Dermis microvascular lymphatic vessel endothelial cell (primary cell): ENCODE data around the gene NT5DC4. TPM values are rescaled to one million over a fixed set of nuclear protein-coding genes. Genes with fewer than 3 reads are reported as not detected.

Source experiments
- DNase-seq, 2 donors: peaks; one replicate each; pipeline versions ENCODE4 v3.0.0 to v3.0.0-alpha.2; 2010; ENCODE audit warnings: low read depth in 2 of 2
- total RNA-seq: library from RNA; depleted of rRNA; stranded (reverse); fragments of >200 nt; gene quantifications from 2 replicates; pipeline ENCODE4 v1.2.1, GENCODE V29; 2014

Gene NT5DC4
- total RNA-seq, 1 donor from 2014 or later, result not detected

DNA sequence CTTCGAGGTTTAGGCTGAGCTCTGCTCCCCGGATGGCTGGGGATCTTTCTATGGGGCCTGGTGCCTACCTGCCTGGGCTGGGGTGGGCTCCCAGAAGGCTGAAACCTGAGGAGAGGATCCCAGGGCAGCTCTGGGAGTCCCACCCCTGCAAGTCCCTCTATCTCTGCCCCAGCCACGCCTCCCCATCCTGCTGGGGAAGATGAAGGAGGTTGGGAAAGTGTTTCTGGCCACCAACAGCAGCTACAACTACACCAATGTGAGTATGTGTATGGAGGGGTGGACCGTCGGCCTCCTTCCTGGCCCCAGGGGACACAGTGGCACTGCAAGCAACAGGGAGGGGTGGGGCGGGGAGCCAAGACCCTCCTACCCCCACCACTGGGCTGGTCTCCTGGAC lies 2.7 kb downstream of the NT5DC4 start:
- DNase-seq, result no peak

DNA sequence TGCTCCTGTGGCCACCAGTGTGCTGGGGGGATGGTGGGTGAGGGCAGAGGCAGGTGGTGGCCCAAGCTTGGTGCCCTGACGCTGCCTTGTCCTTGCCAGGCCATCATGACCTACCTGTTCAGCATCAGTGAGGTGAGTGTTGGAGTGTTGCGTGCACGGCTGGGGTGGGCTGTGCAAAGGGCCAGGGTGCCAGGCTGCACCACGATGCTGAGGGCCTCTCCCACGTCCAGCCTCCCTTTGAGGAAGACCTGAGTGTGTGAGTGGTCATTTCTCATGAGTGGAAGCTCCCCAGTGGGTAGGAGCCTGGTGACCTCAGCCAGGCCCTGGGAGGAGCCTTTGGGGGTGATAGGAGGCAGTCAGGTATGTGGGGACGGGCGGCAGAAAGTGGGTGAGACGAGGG lies 3.2 kb downstream of the NT5DC4 start:
- no peak for DNase-seq

DNA sequence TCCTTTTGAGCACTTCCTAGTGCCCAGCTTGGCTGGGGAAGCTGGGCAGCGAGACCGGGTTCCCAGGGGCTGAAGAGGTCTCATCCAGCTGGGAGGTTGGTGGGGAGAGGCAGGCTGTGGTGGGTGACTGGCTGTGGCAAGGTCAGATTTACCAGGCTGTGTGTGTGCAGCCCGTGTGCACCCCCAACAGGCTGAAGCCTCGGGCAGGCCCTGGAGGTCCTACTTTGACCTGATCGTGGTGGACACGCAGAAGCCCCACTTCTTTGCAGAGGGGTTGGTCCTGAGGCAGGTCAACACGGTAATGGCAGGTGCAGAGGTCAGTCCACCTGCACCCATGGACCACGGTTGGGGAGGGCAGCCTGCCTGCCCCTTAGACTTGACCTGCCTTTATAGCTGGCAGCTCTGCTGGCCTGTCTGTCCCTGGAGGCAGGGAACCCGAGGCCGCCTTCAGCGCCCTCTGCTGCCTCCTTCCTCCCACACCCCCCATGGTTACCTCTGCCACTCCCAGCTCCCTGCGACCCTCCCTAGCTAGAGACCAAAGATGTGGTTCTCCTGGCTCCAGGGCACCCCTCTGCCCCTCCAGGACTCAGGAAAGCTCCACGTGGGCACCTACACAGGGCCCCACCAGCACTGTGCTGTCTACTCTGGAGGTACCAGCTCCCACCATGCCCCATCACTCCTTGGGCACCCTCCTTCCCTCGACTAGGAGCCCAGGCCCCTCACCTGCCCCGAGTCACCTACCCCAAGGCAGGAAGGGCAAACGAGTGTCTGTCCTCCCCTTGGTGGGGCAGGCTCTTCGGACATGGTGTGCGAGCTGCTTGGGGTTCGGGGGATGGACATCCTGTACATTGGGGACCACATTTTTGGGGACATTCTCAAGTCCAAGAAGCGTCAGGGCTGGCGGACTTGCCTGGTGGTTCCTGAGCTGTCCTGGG lies 4.0 kb downstream of the NT5DC4 start:
- DNase-seq, result no peak

DNA sequence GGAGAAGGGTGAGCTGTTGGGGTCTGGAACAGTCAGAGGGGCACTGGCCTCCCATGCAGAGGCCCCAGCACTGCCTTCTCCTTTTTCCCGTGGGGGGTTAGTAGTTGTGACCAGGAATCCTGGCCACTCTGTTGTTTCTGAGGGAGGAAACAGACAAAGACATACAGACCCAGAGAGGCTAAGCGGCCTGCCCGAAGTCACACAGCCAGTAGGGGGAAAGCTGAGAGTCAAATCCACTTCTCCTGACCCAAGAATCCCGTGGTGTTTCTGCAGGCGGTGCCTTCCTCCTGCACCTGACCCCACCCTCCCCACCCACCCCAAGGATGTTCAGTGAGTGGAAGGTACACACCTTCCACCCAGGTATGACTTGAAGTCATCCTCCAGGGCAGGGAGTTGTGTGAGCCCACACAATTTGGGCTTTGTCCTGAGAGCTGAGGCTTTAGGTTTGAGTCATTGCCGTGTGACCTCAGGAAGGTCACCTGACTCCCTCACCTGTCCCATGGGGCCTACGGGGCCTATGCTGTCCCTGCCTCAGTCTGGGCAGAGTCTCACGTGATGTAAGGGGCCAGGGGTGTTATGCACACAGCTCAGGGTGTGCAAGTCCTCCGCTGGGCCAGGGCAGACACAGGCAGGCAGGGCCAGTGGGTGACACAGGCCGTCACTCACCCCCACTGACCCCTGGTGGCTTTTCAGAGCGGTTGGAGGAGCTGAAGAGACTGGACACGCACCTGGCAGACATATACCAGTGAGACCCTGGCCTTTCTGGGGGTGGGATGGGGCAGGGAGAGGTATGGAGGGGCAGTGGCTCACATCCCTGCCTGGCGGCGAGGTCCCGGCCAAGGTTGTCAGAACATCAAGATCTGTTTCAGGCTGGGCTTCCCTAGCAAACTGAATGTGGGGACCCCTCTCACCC lies 5.0 kb downstream of the NT5DC4 start:
- DNase-seq, result no peak

DNA sequence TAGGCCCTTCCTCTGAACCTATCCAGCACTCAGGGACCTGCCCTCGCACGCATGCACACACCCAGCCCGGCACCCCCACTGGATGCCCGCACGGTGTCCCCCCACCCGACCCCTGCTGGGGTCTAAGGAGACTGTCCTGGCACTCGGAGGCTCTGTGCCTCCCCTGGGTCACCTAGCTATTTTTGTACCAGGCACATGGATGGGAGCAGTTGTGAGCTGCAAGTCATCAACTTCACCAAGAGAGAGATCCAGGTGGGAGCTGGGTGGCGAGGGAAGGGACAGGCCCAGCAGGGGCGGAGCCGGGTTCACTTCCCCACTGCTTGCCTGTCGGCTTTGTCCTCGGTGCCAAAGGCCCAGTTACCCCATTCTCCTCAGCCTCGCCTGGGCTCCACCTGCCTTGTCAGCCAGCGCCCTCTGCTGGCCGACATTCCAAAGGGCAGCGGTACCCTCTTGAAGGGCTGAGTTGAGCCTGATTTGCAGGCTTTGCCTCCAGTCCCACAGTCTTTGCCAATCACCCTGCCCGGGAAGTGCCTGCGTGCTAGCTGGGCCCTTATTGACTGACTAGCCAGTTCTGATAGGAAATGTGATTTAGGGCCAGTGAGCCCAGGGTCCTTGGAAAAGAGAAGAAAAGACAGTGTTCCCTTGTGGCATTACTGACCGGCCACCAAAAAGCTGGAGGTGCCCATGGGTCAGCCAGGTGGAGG lies 5.8 kb downstream of the NT5DC4 start:
- DNase-seq, result peak; percentile 65 to 84

DNA sequence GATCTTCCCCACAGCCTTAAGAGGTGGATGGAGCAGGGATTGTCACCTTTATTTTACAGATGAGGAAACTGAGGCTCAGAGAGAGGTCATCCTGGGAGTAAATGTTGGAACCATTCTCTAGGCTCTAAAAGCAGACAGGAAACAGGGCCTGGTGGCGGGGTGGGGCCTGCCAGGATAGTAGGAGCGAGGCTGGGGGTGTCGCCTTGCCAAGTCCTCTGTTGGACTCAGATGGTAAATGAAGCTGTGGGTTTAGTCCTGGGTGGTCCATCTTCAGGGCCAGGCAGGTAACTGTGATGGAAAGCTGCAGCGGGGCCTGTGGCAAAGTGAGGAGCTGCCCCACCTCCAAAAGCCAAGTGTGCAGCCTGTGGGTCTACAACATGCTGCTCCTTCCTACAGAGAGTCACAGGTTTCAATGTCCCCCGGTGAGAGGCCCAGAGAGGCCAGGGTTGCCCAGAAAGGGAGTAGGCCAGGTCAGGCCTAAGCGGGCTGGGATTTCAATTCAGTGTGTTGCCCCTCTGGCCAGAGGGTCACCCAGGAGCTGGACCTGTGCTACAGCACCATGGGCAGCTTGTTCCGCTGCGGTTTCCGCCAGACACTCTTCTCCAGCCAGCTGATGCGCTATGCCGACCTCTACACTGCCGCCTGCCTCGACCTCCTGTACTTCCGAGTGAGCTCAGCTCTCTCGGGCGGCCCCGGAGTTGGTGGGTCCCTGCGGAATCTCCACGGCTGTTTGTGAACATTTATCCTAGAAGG lies 6.6 kb downstream of the NT5DC4 start:
- DNase-seq, result no peak

DNA sequence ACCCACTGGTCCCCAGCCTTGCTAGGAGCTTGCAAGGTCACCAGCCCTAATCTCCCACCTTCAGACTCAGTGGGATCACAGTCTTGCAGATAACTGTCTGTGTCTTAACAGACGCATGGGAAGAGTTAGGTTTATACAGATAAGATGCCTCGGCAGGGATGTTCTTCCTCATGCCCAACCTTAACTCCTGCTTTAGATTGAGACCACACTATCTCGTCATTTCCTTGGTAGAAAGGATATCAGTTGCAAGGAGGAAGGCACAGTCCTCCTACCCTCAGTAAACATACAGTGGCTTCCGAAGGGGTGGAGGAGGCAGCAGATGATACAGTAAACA lies 7.2 kb downstream of the NT5DC4 start:
- no peak for DNase-seq

DNA sequence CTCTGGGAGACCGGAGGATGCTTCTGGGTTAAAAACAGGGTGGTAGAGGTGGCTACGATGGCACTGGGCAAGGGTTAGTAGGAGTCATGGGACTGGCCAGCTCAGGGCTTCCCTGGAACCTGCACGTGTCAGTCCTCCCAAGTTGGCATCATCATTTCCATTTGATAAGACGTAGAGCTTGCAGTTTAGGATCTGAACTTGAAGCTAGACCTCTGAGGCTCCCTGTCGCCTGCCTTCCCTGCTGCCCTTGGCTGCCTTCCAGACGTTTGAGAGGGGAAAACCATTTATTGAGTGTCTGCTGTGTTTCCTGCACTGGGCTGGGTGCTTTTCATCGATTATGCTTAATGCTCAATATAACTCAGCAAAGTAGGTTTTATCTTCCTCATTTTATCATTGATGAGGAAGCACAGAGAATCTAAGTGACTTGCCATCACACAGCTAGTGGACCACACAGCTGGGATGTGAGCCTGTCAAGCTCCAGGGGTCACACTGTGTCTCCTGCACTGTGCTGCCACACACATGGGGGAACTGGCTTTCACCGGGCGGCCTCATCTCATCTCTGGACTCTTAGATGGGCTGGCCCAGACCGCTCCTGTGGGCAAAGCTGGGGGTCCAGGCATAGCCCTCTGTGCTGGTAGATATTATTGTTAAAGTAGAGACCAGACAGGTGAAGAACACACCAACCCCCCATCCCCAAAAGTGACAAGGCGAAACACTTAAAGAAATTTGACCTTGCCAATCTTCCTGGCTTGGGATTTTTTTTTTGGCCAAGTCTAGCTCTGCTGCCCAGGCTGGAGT lies 7.8 kb downstream of the NT5DC4 start:
- DNase-seq, result no peak

DNA sequence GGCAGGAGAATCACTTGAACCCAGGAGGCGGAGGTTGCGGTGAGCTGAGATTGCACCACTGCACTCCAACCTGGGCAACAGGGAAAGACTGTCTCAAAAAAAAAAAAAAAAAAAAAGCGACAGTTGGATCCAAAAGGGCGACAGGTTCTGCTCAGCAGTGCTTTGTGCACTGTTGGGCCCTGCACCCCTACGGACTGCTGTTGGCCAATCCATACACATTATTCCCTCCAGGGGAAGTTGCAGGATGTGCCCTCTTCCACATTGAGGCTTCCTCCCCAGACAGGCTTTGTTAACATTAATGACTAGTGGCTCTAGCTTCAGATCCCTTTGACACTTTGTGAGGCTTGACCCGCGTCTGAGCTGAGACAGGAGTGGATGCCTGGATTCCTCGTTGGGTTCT lies 9.4 kb downstream of the NT5DC4 start:
- no peak for DNase-seq

DNA sequence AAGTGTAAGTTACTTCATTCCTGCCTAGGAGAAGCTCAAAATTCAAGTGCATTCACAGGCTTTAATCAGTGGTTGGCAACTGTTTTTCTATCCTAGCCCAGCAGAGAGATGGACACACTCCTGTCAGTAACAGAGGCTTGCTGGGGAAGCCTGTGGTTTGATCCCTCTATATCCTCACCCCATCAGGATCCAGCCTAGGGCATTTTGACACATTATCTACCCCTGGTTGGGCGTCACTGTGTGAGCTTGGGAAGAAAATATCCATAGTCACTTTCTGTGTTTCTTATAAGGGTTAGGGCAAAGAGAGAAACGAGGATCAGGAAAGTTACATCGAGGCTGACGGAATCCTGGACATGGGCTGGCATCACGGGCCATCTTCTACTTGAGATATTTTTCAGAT lies 10.0 kb downstream of the NT5DC4 start:
- no peak for DNase-seq

DNA sequence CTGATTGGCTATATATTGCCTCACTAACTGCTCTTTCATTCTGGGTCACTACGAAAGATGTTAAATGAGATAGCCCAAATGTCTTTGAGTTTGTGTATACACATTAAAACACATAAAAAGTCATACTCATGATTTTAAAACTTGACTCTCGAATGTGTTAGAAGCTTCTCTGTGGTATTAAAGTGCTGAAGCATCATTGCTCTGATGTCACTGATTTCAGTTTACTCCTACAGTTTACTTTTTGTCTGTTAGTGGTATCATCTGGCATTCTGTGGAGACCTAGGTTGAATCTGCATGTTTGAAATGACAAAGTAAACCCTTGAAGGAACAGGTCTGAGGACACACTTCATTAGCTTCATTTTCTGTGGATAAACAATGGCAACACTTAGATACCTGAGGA lies 10.7 kb downstream of the NT5DC4 start:
- no peak for DNase-seq

DNA sequence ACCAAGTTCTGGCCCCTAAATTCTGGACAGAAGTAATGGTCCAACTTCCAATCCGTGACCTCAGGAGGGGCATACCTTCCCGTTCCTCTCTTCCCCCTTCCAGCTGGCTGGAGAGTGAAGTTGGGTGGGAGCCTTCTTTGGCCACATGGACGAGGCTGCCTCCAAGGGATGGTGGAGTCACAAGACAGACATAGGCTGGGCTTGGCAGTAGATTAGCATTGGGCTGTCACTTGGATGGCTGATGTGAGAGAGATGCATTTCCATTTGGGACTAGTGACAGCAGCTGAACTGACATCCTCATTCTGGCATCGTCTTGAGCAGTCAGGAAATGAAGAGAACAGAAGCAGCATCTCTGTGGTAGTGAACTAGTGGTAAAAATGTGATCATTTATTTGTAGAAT lies 12.6 kb downstream of the NT5DC4 start:
- no peak for DNase-seq

DNA sequence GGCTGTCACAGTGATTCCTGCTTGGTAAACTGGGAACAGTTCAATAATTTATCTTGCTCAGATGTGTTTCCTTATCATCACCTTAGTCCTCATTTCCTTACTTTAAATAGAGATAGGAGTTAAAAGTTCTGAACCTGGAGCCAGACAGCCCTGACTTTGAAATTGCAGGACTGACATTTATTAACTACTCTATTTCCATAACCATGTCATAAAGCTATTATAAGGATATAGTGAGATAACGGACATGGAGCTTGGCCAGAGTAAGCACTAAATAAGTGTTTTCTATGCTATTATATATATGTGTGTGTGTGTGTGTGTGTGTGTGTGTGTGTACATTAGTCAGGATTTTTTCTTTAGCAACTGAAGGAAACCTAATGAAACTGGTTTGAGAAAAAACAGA lies 13.1 kb downstream of the NT5DC4 start:
- no peak for DNase-seq

DNA sequence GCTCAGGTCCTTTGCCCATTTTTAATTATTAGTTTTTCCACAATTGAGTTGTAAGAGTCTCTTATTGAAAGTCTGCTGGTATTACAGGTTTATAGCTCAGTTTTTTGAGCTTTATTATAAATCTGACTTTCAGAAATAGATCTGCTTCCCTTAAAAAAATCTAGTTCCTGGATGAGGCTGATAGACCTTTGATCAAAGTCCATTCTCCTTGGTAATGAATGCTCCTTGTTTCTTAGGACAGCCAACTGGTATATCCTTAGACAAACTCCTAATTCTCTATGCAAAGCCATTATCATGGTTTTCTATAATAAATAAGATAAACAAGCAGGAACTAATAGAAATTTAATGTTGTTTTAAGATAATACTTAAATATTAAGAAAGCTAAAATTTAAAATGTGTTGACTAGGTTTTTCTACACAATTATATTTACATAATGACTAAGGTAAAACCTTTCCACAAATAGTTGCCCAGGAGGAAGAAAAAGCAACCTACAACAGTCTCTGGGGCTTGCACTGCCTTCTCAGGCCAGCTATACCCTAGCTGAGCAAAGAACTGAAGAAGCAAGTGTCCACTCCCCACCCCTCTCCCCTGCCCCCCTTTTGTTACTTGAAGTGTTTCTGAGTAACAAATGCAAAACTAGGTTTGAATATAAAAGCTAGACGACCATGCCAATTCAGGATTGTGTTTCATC lies 16.9 kb downstream of the NT5DC4 start:
- DNase-seq, result no peak

DNA sequence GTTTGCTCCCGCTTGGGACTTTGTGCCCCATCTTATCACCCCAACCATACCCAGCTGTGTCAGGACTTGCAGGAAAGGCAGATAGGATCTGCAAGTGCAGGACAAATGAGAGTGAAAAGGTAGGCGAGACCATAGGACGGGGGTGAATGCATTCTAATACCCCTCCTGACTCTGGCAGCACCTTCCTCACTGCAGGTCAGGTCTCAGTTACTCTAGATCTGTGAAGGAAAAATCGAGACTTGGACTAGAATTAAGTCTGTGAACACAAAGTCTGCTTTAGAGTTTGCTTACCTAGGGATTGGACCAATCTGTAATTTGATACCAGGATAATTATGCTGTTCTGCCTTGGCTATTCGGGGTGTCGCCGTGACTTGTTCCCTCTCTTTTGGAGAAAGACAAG lies 19.7 kb downstream of the NT5DC4 start:
- no peak for DNase-seq

DNA sequence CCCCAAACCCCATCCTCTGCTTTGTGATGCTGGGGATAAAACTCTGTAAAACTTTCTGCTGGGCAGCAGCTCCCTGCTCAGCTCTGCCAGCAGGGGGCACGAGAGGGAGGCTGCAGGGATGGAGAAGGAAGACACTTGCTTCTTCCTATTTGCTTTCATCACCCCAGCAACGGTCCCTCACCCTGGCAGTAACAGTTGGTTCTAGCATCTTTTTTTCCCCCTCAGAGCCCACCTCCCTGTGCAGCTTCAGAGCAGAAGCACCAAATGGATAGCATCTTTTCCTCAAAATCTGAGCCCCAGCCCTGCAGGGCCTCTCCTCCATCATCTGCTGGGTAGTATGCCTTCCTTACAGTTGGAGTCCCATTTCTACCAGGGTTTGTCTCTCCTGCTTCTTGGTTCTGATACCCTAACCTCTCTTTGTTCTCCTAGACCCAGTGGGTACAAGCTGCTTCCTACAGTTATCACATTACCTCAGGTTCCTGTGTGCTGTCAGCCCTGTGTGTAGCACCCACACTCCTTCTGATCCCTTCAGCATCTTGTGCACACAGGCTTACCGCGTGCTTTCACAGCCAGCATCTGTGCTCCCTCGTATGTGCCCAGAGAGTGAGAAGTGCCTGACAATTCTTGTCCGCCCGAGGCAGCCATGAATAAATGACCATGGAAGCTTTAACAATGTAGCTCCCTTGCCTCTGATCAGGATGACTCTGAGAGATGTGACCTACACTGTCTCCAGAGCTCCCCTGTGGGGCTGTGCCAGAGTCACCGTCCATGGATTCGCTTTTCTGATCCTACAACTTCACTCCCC lies 29.1 kb downstream of the NT5DC4 start:
- DNase-seq, result peak; percentile 58 to 74

DNA sequence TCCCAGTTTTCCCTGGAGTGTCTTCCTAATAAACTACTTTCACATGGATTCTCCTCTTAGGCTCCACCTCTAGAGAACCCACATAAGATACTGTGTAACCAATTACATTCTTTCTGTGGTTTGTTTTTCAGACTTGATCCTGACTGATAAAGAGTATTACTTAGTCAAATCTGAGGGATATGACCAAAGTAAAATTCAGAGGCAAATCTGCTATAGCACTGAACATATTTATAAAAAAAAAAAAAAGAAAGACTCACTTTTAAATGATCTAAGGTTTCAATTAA lies 29.7 kb downstream of the NT5DC4 start:
- DNase-seq, result no peak

DNA sequence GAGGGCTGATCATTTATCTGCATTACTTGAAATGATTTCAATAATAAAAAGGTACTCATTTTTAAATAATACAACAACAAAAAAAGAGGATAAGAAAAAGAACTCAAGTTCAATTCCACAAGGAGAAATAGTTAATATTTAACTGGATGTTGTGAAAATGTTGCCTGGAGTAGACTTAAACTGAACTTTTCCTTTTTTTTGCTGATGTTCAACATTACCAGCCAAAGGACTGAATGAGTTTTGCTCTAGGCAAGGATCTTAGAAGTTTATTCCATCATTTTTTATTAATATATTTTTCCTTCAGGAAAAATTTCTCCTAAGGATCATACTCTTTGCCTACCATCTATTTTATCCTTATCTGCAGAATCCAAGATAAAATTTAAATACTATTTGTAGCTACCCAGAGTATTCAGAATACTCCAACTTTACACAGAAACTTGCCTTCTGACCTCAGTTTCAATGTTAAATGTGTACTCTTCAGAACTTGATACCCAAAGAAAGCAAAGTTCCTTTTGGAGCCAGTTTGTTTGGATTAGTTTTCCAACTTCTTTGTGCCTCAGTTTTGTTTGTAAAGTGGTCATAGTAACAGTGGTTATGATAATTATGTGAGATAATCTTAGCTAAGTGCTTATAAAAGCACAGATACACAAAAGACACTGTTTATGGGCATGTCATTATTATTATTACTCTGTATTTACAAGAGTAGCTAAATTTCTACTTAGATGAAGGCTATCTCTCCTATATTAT lies 30.8 kb downstream of the NT5DC4 start:
- DNase-seq, result no peak

DNA sequence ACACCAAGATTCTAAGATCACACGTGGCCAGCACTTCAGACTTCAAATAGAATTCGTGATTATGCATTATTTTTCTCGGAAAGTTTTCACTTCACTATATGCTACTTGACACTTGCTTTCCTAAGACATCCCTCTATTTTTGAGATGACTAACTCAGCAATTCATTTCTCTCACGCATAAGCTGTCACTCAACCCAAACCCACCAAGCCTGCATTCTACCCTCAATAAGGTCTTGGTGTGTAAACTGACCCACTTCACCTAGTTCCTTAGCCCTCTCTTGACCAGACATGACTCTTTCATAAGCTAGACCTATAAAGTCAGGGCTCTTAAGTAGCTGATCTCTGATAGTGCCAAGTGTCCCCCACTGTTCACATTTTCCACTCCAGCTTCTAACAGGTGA lies 31.8 kb downstream of the NT5DC4 start:
- DNase-seq, result no peak
